GM21825 (cell line): ENCODE data around the gene MIEF1.

Experiments
- ATAC-seq: cut with Tn5 transposase; IDR thresholded peaks from one replicate; pipeline ENCODE4 v1.9.1; 2021; ENCODE audit warnings: mild to moderate bottlenecking, moderate library complexity; ENCODE audit not compliant: unreplicated experiment

The MIEF1 gene

DNA sequence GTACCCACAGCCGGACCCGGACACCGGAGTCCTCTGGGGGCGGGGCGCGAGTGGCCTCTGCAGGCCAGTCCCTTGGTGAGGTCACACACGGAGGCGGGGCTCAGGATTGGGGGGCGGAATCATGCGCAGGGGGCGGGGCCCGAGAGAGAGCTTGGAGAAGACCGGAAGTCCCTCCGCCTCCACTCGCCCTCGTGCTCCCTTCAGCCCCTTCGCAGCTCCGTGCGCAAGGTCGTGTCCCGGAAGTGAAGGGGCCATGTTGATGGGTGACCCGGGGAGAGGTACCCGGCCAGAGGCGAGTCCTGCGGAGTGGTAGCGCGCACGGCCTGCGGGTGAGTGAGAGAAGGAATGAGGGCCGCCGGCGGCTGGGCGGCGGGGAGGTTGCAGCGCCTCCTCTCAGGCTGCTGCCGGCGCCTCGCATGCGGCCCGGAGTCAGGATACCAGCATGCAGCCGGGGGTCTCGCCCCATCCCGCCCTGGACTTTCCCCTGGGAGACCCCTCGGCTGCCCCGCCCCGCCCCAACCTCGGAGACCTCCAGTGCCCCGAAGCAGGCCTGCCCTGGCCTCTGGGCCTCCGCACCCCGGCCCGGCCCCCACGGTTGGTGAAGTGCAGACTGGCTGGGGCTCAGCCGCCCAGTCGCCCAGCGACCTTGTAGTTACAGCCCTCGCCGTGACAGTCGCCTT is at the start of gene MIEF1:
Gene MIEF1 (plus strand): TSS at position 182 of the 680 bp plus-strand sequence. CDS start 9,005 bp downstream, outside the sequence.
- peak; percentile 83 for ATAC-seq

DNA sequence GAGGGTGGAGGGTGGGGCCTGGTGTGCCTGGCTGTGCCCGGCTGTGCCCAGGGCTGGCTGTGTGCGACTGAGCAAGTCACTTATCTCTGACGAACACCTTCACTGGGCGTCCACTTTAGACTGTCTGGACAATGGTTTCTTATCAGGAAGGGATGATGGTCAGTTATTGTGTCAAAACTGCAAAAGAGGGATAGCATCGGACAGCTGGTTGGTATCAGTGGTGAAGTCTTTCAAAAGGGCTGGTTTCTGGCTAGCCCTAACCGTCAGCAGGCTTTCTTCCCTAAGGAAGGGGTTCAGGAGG is 49.4 kb upstream of the MIEF1 start:
- no peak for ATAC-seq

DNA sequence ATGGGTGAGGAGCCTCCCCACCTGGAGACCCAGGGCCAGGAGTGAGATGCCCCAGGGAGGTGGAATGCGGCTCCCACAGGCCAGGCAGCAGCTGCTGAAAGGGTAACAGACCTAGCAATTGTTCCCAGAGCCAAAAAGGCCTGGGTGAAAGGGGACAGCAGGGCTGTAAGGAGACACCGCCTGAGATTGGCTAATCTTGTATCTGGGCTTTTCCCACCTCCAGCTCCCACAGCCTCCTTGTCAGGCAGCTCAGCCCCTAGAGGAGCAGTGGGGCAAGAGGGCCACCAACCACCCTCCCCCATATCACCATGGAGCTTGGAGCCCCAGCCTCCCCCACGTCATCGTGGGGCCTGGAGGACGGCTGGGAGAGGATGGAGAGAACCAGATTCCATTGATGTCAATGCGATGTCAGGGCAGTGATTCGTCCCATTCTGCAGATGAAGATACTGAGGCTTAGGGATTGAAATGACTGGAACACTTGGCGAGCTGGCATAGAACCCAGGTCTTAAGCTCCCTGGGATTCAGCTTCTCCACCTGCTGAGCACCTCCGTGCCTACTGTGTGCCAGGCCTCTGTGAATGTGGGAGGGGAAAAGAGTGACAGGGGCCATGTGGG is 48.2 kb upstream of the MIEF1 start:
- ATAC-seq: no peak

DNA sequence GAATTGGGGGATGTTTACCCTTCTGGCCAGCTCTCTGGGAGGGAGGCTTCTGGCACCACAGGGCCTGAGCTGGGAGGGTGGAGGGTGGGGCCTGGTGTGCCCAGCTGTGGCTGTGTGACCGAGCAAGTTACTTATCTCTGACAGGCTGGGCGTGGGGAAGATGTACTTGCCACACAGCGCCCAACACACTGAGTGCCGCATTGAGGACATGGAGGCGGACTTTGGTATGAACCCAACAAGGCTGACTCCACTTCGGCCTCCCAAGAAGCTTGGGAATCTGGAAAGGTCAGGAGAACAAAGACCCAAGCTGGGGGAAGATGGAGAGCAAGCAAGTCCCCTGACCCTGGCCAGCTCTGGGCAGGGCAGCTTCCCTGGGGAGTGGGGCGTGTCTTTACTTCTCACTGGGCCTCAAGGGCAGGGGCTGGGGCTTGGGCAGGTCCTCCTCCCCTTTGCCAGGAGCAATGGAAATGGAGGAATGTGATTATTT is 47.7 kb upstream of the MIEF1 start:
- ATAC-seq: no peak

DNA sequence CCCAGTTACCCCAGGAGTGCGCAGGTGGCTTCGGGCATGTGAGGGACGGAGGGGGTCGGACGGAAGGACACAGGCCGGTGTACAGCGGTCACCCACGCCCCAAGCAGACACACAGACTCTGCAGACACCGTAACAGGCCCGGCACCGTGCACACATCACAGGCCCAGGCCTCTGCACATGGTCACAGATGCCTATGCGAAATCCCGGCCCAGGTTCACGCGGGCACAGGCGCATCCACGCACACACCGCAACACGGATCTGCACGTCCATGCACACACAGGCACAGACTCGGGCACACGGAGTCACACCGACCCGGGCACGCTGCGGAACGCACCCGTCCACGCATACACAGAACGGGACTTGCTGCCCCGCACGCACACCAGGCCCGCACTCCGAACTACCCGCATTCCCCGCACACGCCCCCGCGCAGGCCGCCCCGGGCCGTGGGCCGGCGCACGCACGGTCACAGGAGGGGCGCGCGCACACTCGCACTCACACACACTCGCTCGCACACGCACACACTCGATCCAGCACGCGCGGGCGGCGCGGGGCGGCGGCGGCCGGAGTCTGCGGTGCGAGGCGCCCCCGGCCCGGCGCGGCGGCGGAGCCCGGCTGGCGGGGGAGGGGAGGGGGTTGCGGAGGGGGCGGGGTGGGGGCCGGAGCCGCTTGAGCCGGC is 45.4 kb upstream of the MIEF1 start, which contains the start of gene MGAT3:
Gene MGAT3 (plus strand): TSS at position 491 of the 676 bp plus-strand sequence. CDS start 30,336 bp downstream, outside the sequence.
- ATAC-seq: no peak

DNA sequence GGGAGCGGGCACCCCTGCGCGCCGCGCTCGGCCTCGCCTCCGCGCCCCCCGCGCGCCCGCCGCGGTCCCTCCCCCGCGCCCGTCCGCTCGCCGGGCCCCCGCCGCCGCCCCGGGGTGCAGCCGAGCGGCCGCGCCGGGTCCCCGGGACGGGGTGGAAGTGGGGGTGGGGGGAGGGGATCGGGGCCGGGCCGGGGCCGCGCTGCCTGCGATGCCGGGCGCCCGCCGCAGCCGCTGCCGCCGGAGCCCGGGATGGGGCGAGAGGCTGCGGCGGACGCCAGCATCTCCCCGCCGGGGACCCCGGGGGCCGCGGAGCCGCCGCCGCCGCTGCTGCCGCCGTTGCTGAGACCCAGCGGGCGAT is 44.9 kb upstream of the MIEF1 start:
- ATAC-seq: no peak

DNA sequence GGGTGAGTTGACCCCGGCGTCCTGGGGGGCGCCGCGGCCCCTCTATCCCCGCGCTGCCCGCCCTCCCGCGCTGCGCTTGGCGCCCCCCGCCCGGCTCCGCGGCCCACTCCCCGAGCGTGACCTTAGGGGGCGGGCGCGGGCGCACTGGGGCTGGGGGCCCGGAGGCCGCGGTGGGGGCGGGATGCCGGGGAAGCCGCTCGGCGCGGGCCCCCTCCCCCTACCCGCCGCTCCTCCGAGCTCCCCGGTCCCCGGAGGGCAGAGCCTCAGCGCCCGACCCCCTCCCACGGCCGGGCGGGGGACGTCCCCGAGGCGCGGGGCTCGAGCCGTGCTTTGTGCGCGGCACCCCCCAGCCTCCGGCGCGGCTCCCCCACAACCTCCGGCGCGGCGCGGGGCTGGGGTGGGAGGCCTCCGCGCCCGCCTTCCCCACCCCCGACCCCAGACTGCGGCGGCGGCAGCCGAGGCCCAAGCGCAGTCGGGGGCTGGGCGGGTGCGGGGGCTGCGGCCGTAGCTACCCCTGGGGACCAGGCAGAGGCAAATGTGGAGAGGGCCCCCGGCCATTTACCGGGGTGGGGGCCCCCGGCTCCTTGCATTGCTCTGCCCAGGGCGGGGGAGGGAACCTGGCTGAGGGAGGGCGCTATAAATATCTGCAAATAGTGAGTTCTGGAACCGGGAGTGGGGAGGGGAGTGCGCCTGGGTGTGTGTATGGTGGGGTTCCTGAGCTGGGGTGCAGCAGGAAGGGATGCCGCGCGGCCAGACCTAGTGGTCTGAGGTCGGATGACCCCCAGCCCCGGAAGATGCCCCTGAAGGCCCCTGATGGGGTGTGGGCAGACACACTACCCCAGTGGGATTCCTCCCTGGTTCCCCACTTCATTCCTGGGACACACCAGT is 44.3 kb upstream of the MIEF1 start:
- no peak for ATAC-seq

DNA sequence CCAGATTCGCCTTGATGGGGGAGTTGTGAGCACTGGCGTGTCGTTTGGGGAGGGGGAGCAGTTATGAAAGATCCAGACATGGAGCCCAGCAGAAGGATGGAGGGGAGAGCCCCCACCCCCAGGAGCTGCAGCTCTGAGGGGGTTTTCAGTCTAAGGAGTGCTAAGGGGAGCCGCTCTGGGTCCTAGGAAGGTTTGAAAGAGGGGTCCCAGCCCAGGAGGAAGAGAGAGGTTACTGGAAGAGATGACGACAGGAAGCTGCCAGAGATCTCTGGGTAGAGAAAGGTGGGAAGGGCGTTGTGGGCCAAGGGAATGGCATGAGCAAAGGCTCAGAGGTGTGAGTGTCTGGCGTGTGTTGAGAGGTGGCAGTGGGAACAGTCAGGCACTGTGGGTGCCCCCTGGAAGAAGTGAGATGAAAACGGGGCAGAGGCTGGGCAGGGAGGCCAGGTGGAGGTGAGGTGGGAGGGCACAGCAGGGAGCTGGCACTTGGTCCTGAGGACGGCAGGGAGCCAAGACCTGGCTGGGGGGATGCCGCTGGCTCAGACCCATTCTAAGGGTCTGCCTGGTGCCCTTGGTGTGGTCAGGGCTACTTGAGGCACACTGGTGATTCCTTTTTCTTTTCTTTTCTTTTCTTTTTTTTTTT is 43.5 kb upstream of the MIEF1 start:
- ATAC-seq: no peak

DNA sequence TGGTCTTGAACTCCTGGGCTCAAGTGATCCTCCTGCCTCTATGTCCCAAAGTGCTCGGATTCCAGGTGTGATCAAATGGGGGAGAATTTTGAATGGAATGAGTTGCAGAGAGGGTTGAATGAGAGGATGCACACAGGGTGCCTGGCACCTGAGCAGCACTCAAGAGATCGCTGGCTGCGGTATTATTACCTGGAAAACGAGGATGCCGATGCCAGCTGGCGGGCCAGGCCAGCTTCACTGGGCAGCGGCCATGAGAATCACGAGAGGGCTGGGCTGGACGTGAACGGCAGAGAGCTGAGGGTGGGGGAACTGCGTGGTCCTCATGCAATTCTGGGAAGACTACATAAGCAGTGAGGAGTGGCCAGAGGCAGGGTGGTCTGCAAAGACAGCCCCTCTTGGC is 42.4 kb upstream of the MIEF1 start:
- no peak for ATAC-seq

DNA sequence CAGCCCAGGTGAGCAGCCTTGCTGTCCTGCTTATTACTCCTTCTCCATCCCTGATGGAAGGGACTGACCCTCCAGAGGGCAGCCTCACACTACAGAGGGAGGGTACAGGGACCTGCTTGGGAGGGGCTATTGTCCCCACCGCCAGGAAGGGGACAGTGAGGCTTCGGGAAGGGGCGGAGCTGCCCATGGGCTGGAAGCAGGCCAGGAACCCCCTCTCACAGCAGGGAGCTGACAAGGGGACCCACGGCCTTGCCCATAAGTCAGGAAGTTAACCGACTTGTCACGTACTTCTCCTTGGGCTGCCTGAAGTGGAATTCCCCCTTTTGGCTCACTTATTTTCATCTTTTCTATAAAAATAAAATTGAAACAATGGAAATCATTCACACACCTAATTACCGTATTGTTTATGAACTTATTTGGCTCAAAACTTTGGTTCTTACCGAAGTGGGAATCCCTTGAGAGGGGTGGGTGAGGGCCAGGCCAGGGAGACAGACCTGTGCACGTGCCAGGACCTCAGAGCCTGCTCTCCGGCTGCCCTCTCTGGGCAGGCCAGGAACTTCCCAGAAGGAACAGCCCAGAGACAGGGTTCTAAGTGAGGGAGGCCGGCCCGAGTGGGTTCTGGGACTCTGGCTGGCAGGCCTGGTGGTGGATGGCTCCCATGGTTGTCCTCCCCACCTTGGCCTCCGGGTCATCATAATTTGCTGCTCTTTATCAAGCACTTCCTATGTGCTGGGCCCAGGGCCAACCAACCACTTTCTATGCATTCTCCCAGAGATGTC is 39.5 kb upstream of the MIEF1 start:
- ATAC-seq: no peak

DNA sequence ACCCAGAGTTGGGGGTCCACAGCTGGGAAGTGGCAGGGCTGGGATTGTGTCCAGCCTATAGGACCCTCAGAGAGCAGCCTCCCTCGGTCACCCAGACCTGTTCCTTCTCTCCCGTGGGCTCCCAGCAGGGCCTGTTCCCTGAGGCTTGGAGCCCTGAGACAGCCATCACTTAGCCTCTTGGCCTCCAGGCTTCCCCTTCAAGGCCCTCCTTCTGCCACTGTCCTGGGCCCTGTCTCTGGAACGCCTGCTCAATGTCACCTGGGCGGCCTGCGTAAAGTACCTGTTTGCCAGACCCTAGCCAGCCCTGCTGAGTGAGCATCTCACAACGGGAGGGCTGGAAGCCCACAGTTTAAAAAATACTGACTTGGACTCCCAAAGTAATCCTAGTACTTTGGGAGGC is 38.8 kb upstream of the MIEF1 start:
- ATAC-seq: no peak

DNA sequence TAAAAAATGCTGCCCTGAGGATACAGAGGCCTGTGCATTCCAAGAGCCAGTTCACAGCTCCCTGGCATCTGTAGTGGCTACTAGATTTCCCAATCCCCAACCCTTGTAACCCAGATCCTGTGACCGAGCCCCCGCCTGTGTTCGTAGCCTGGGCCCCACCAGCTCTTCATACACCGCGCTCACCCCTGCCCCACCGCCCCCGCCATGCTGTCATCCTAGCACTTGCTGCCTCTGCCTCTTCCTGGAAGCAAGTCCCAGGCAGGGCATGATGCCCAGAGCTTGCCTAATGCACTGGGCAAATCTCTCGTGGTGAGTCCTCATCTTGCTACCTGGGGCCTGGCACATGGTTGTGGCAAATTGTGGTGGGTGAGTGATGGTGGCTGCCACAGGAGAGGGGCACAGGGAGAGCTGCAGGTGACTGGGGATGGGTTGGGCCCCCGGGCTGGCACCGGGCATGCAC is 38.1 kb upstream of the MIEF1 start:
- no peak for ATAC-seq

DNA sequence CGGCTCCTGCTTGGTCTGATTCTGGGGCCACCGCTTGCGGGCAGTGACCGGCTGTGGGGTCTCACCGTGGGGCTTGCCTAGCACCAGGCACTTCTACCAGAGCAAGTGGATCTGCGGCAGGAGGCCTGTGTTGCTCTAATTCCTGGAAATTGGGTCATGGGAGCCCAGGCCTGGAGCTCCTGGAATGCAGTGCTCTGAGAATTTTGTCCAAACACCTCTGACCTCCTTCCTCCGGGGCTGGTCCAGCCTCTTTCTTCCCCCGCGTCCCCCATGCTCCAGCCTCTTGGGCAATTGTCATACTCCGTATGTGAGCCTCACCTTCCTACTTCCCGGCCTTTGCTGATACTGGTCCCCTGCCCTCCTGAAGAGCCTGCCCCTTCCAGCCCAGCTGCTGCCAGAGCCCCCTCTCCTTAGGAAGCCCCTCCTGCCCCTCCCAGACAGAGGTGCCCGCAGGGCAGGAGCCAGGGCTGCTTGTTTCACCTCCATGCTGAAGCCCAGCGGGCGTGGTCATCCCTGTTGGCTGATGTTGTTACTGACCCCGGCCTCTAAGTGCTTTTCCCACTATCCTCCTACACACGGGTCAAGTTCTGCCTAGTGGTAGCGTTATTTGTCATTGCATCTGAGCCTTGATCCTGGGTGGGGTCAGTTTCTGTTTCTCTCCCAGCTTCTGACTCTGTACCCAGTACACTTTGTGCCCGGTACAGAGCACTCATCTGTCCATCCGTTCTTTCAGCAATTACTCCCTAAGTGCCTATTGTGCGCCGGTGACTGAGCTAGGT is 35.7 kb upstream of the MIEF1 start:
- ATAC-seq: no peak

DNA sequence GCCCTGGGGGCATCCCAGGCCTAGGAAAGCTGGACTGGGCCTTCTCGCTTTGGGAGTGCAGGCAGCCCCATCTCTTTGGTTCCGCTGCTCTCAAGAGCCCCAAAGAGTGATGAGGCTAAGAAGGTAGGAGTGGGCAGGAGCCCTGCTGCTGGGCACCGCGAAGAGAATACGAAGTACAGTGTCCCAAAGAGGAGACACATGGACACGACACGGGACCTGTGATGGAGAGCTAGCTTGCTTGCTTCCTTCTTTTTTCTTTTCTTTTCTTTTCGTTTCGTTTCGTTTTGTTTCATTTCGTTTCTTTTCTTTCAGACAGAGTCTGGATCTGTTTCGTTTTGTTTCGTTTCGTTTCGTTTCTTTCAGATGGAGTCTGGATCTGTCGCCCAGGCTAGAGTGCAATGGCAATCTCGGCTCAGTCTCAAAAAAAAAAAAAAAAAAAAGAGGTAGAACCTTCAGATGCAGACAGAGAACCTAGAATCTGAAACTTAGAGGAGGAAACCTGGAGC is 34.6 kb upstream of the MIEF1 start:
- ATAC-seq: no peak

DNA sequence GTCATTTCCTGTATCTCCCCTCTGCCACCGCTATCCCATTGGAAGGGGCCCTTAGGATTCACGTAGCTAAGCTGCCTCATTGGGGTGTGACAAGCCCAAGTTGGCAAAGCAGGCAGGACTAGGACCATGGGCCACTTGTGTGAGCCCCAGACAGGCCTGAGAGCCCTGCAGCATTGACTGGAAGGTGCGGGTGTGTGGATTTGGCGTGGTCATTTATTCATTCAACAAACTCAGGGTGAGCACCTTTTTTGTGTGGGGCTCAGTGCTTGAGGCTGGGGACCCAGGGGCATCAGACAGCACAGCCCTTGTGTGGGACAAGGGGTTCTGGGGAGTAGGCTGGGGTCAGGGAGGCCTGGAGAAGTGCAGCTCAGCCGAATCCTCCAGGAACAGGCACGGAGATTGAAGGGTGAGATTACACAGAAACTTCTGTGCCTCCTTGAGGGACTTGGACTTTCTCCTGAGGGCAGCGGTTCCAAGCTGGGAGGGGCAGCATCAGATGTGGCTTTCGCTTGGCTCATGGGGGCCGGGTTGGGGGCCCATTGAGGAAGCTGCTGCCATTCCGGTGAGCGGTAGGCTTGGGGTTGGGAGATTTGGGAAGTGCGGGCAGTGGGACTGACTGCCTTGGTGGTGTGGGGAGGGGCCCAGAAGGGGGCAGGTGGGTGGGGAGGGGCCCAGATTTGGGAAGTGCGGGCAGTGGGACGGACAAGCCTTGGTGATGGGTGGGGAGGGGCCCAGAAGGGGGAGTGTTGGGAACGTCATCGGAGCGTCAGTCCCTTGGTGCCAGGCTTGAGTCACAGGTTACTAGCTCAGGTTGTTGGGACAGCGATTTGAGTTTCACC is 33.4 kb upstream of the MIEF1 start:
- no peak for ATAC-seq

DNA sequence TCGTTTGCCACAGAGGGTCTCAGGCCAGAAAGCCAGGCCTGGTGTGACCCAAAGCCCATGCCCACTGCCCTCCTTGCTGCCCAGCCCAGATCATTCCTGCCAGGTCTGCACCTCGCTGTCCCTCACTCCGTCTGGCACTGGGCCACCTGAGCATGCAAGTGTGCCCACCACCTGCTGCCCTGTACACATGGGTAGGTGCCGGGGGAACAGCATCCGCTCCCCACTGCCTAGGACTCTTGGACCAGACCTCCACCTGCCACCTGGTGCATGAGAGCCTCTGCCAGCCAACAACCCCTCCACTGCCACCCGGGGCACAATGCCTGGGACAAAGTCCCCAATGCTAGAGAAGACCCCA is 32.8 kb upstream of the MIEF1 start:
- no peak for ATAC-seq

DNA sequence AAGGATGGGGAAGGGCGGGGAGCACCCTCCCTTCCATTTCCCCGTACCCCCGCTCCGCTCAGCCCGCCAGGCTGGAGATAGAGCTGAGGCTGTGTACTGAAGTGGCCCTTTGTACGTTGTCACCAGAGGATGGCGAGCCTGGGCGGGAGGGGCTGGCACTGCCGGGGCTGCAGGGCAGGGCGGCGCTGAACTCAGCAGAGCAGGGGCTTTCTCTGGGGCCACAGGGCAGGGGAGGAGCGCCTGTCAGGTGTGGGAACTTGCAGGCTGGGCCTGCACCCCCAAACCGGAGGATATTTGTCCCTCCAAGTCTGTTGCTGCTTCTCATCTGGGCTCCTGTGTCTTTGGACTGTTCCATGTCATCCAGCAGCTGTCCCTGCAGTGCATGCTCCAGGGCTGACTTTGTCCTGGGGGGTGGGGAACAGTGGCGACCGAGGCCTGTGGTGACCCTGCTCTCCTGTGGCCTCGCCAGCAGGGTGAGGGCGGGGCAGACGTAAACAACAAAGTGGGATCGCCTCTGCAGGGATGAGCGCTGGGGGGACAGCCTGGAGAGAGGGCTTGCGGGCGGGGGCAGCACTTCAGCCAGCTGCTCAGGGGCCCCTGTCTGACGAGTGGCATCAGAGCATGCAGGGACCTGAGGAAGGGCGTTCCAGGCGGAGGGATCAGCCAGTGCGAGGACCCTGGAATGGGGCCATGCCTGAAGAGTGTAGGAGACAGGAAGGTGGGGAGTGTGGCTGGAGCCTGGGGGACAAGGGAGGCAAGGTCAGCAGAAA is 32.2 kb upstream of the MIEF1 start:
- ATAC-seq: no peak
